IMR-90 (cell line): Measurements from ENCODE around the gene SLC5A3.

ENCODE experiments used
- BHLHE40 ChIP-seq: fragments of 150-350 bp; IDR thresholded peaks from 2 replicates; pipeline ENCODE4 v1.6.1; 2016; ENCODE audit warnings: mild to moderate bottlenecking, low read depth, low read length
- MAZ ChIP-seq: IDR thresholded peaks from 2 replicates; pipeline ENCODE4 v1.6.1; 2012; ENCODE audit warnings: low read depth, mild to moderate bottlenecking, low read length, improper control_type of control experiment, moderate library complexity, borderline replicate concordance
- MXI1 ChIP-seq: IDR thresholded peaks from 2 replicates; pipeline ENCODE4 v1.6.1; 2012; ENCODE audit warnings: low read depth, mild to moderate bottlenecking, low read length, moderate library complexity, borderline replicate concordance
- POLR2A ChIP-seq: IDR thresholded peaks from 2 replicates; pipeline ENCODE4 v1.6.1; 2012; ENCODE audit warnings: mild to moderate bottlenecking, low read depth, low read length
- RAD21 ChIP-seq: IDR thresholded peaks from 2 replicates; pipeline ENCODE4 v1.6.1; 2012; ENCODE audit warnings: low read length, improper control_type of control experiment
- TF ChIP-seq, protein P1 (sequence below): conservative IDR thresholded peaks from 2 replicates; pipeline ENCODE4 v1.5.1; 2012; ENCODE audit warnings: mild to moderate bottlenecking, low read depth, low read length, improper control_type of control experiment

- TF ChIP-seq MAZ: no peak
- TF ChIP-seq, protein P1, sequence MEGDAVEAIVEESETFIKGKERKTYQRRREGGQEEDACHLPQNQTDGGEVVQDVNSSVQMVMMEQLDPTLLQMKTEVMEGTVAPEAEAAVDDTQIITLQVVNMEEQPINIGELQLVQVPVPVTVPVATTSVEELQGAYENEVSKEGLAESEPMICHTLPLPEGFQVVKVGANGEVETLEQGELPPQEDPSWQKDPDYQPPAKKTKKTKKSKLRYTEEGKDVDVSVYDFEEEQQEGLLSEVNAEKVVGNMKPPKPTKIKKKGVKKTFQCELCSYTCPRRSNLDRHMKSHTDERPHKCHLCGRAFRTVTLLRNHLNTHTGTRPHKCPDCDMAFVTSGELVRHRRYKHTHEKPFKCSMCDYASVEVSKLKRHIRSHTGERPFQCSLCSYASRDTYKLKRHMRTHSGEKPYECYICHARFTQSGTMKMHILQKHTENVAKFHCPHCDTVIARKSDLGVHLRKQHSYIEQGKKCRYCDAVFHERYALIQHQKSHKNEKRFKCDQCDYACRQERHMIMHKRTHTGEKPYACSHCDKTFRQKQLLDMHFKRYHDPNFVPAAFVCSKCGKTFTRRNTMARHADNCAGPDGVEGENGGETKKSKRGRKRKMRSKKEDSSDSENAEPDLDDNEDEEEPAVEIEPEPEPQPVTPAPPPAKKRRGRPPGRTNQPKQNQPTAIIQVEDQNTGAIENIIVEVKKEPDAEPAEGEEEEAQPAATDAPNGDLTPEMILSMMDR: no peak
- no peak for TF ChIP-seq RAD21
- TF ChIP-seq MXI1: no peak
- TF ChIP-seq POLR2A: no peak
- no peak for TF ChIP-seq BHLHE40
These were observed 17.7 kb downstream of the SLC5A3 start for GRCh38 chr21:34091032-34091431.
